Activated gamma-delta T cell (primary cell): ENCODE measurements around the gene RYR3.

Experiments
- DNase-seq: peaks from one replicate; lab custom pipeline; 2025; lab: John Stamatoyannopoulos, UW

Gene RYR3

GRCh38 chr15:33834892-33835743, 524.4 kb downstream of the RYR3 start:
- no peak for DNase-seq

- no peak for DNase-seq
Observed at GRCh38 chr15:33837294-33837693, 526.5 kb downstream of the RYR3 start.

GRCh38 chr15:33839540-33839939, 528.8 kb downstream of the RYR3 start:
- DNase-seq, result no peak

DNA sequence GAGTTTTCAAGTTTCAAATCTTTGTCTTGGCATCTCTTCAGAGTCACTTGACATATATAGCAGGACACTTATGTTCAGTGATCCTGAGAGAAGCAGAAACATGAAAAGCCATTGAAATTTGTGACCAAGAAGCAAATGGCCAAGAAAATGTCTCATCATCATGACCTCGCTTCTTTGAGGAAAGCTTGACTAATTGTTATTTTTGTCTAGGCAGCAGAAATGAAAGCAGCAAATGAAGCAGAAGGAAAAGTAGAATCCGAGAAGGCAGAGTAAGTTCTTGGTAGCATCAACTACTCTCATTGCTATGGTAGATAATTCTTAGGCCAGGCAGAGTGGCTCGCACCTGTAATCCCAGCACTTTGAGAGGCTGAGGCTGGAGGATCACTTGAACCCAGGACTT, 529.8 kb downstream of the RYR3 start:
- no peak for DNase-seq

- DNase-seq, result no peak
Observed at GRCh38 chr15:33844186-33844585, 533.4 kb downstream of the RYR3 start.

GRCh38 chr15:33844597-33844996, 533.8 kb downstream of the RYR3 start:
- DNase-seq, result no peak

DNA sequence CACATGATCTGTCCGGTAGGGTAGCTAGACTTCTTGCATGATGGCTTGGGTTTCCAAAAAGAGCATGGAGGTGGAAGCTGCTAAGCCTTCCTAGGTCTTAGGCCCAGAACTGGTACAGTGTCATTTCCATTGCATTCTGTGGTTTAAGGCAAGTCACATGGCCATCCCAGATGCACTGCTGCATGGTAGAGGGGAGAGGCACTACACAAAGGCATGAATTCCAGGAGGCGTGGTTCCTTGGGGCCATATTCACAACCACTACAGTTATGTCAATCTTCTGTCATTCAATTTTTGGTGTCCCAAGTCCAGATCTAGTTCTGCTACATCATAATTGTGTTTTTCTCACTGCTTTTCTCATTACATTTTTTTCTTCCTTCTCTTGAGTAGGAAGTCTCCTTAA, 535.4 kb downstream of the RYR3 start:
- no peak for DNase-seq

- no peak for DNase-seq
Observed at GRCh38 chr15:33846862-33847261, 536.1 kb downstream of the RYR3 start.

DNA sequence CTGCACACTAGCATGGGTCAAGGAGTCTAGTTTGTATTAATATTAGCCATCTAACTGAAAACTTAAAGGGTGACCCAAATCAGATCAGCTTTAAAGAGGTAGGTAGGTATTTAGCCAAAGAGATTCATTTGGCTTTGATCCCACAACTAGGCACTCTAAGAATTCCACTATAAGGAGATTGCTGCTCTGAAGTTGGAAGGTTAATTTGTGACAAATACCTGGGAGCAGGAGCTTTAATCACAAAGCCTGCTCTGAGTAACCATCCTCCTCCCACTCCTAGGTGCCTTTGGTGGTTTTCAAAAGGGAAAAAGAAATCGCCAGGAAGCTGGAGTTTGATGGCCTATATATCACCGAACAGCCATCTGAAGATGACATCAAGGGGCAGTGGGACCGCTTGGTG, 537.2 kb downstream of the RYR3 start:
- no peak for DNase-seq

- no peak for DNase-seq
Observed at GRCh38 chr15:33851079-33851478, 540.3 kb downstream of the RYR3 start.

- DNase-seq, result no peak
Observed at GRCh38 chr15:33852094-33852493, 541.3 kb downstream of the RYR3 start.

- no peak for DNase-seq
Observed at GRCh38 chr15:33852570-33852969, 541.8 kb downstream of the RYR3 start.

DNA sequence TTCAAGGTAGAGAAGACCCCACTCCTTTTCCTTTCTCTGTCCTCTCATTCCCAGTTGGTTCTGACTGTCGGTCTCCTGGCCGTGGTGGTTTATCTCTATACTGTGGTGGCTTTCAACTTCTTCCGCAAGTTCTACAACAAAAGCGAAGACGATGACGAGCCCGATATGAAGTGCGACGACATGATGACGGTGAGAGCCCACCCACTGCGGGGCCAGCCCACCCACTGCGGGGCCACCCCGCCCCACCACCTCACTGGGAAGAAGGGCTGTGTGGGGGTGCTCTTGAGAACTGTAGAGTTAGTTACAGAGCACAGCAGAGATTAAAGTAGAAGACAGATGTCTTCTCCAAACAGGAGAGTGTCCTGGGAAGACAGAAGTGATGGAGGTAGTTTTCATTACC, 547.0 kb downstream of the RYR3 start:
- no peak for DNase-seq

GRCh38 chr15:33858836-33859235, 548.1 kb downstream of the RYR3 start:
- DNase-seq, result no peak

DNA sequence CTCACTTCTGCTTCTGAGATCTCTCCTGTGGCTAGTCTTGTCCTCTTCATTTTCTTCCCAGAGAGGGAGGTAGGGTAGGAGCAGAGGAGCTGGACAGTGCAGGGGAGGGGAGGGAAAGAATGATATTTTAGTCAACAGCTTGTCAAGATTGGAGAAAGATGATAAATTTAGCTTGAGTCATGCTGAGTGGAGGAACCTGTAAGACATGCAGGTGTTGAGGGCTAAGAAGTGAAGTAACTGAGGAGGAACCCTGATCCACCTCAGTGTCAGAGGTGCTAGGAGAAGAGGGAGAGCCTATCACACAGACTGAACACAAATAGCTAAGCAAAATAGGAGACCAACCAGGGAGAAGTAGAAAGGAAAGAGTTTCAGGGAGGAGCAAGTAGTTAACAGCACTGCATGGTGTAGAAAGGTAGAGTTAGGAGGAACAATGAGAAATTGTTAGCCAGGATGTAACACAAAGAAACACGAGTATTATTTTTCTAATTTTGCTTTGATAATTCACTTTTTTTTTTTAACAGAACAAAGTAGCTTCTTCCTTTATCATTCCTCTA, 549.3 kb downstream of the RYR3 start:
- DNase-seq, result no peak

- DNase-seq, result no peak
Observed at GRCh38 chr15:33860754-33861153, 550.0 kb downstream of the RYR3 start.

DNA sequence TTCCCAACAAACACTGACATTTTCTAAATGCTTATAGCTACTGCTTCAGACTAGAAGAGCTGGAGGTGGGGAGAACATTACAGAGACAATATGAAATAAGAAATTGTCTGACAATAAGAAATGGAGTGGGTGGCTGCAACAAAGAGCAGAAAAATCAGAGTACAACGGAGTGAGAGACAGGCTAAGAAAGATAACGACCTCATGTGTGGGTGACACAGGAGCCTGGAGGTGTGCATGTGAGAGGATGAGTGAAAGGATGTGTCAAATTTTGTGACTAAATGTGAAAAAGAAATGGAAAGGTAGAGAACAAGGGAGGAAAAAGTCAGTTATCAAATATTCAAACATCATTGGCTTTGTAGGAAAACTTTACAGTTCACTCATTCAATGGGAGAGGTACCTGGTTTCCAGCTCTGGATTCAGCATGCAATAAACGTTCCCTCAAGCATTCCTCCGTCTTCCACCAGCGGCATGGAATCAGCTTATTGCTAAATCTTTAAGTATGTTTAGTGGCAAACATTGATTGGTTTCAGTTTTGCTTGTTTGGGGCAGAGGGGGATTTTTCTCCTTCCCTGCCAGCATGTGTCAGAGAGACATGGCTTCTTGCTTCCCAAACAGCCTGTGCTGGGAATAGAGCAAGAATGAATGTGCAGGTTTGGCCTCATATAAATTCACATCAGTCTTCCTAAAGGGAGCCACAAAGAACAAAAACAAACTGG, 553.8 kb downstream of the RYR3 start:
- no peak for DNase-seq

DNA sequence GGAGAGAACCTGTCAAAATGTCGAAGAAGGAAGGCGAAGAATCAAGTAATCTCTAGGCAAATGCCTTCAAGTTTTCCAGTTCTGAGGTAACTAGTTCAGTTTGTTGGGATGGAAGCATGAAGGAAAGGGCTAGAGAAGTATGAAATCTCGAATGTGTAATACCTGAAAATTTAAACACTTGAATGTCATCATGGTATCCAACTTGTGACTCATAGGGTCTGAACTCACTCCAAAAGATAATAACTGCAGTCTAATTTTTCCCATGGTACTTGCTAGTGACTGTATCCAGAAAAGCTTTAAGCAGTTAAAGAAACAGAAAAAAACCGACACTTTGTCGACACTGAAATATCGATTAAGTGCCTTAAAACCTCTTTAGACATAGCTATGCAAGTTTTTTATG, 554.6 kb downstream of the RYR3 start:
- DNase-seq, result no peak

DNA sequence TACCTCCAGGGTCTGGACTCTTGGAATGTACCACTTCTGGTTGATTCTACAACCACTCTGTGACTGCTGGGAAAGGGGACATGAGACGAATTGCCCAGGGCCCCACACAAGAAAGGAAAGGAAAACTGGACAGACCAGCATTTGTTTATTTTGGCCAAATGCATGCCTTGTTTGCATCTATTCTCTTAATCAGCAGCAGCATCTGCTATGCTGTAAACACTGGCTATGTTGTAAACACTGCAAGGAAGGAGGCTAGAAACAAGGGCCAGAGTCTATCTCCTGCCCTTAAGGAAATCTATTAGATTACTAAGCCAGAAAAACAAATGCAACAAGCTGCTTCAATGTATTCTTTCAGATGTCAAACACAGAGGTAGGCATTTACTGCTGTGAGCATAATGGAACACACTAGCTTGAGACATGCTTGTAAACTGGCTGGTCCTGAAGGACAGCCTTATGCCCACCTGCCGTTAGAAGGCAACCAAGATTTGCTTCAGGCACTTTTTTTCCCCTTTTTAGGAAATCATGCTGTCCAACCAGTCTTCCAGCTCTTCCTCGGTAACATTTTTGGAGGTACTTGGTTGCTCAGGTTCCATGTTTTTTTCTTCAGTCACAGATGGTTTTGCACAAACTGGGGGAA, 555.5 kb downstream of the RYR3 start:
- DNase-seq, result no peak

DNA sequence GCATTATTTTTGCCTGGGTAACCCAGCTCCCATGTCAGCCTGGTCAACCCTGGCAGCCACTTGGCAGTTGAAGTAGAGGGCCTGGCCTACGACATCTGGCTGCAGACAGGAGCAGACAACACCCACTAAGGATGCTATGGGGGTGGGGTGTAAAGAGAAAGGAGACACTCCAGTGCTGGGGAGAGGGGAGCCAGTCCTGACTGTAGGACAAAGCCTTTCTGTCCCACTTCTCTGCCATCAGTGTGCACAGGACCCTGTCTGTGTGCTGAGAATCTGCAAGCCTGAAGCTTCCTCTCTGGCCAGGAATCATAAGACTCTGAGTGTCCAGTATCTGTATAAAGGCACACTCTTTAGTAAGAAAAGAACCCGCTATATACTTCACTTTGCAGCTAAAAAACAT, 561.2 kb downstream of the RYR3 start:
- DNase-seq, result no peak

DNA sequence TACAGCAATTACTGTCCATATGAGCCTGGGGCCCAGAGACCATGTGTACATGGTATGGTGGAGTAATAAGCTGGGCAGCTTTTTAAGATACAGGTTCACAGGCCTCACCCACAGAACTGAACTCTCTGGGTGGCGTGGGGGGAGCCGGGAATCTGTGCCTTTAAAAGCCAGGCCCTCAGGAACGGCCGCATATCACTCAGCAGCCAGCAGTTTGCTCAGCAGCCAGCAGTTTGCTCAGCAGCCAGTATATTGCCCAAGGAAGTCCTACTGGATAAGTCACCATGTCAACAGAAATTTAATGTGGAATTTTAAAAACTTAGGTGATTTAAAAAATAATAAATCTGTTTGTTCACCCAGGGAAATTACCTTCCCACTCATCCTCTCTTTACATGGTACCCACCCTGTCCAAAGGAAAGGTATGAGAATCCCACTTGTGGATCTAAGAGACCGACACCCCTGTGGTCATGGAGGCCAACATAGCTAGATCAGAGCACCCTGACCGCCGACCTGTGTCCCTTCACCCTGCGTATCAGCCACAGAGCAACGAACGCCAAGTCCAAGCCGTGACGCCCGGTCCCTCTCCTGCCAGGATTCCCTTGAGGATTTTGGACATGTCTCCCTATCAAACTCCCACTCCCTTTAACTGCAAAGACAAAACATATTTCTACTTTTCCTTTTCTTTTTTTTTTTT, 561.8 kb downstream of the RYR3 start:
- DNase-seq, result no peak

- DNase-seq, result no peak
Observed at GRCh38 chr15:33874156-33874555, 563.4 kb downstream of the RYR3 start.
